MM.1S (cell line): Measurements from ENCODE around the gene ALDH3B1.

Source experiments
- CTCF ChIP-seq: fragments of 300-600 bp; sonication (generic); IDR thresholded peaks from 2 replicates; pipeline ENCODE4 v1.5.1; 2016; ENCODE audit warnings: antibody characterized with exemption, low read length, mixed read lengths
- EZH2 ChIP-seq: fragments of 300-600 bp; sonication (generic); optimal IDR thresholded peaks from 2 replicates; pipeline ENCODE3; 2017; ENCODE audit warnings: low read depth, mild to moderate bottlenecking, antibody characterized with exemption, low read length, mixed read lengths
- EZH2phosphoT487 ChIP-seq: fragments of 300-600 bp; sonication (generic); IDR thresholded peaks from 2 replicates; pipeline ENCODE4 v1.6.1; 2018; ENCODE audit warnings: antibody characterized with exemption, low read length

GRCh38 chr11:68038718-68039525 is 28.8 kb downstream of the ALDH3B1 start, which contains the start of gene TCIRG1:
- TF ChIP-seq EZH2phosphoT487 (no peak), CTCF (no peak), EZH2 (no peak)
